ENCODE results near the gene BBS10.

The BBS10 gene

DNA sequence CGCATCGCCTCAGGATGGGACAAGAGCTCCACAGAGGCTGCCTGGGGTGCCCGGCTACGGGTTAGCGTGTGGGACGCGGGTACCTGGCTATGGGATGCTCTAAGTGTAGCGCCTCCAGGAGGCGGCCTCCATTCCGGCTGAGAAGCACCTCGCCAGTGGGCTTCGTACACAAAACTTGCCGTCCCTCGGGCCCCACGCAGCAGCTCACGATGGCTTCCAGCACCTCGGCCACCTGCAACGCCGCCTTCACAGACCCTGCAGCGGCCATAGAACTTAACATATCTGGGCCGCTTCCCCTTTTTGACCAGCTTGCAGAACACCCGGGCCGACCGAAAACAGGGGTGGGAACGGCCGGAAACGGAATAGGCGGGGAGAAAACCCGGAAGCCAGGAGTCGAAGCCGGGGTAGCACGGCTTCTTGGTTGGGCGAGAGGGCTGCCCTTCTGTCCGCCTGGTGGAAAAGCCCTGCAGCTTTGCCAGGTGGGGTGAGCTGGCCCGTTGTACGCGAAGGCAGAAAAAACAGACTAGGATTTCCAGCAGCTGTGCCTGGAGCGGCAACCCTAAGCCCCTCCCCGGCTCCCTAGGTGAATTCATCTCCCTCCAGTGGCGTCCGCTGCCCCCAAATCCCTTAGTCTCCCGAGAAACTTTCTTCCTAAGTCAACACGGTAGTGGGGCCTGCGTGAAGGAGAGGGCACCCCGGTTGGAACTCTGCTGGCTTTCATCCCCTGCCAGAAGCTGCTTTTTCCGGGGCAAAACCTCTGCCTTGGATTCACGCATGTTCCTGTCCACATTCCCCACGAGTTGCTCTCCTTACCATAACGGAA, at the start of gene BBS10:
Gene BBS10, minus strand, starts transcription at position 337 of the 823 bp plus-strand sequence. Its CDS starts 57 bp downstream, at position 280.
- Histone ChIP-seq H3K36me3 (ENCODE audit: low read depth) (peaks cover 9% of the 10 kb centered on the region), H3K27me3 (ENCODE audit: insufficient read depth, poor library complexity, severe bottlenecking) (no peaks in the 10 kb centered on the region), H3K9me3 (ENCODE audit: severe bottlenecking) (no peaks in the 10 kb centered on the region), H3K4me1 (ENCODE audit: insufficient read depth, poor library complexity, severe bottlenecking) (peaks cover 19% of the 10 kb centered on the region), H3K4me3 (ENCODE audit: severe bottlenecking) (peak within 1 kb of the TSS; percentile 58), H3K27ac (ENCODE audit: poor library complexity, severe bottlenecking) (peak within 1 kb of the TSS; percentile 63)
- peak; percentile 91 for DNase-seq (ENCODE audit: low spot score)
- ATAC-seq (ENCODE audit: low read depth) = peak; percentile 97
- TF ChIP-seq, protein P1, sequence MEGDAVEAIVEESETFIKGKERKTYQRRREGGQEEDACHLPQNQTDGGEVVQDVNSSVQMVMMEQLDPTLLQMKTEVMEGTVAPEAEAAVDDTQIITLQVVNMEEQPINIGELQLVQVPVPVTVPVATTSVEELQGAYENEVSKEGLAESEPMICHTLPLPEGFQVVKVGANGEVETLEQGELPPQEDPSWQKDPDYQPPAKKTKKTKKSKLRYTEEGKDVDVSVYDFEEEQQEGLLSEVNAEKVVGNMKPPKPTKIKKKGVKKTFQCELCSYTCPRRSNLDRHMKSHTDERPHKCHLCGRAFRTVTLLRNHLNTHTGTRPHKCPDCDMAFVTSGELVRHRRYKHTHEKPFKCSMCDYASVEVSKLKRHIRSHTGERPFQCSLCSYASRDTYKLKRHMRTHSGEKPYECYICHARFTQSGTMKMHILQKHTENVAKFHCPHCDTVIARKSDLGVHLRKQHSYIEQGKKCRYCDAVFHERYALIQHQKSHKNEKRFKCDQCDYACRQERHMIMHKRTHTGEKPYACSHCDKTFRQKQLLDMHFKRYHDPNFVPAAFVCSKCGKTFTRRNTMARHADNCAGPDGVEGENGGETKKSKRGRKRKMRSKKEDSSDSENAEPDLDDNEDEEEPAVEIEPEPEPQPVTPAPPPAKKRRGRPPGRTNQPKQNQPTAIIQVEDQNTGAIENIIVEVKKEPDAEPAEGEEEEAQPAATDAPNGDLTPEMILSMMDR (IDR thresholded peaks at IDR 0.05; ENCODE audit: poor library complexity, severe bottlenecking) = peak; percentile 34

GRCh38 chr12:76391461-76391860, 43.2 kb upstream of the BBS10 start:
- Histone ChIP-seq H3K9me3 (ENCODE audit: severe bottlenecking) (no peaks in the 10 kb centered on the region), H3K36me3 (ENCODE audit: low read depth) (peaks cover 55% of the 10 kb centered on the region), H3K27ac (ENCODE audit: poor library complexity, severe bottlenecking) (no peak overlapping the region), H3K4me1 (ENCODE audit: insufficient read depth, poor library complexity, severe bottlenecking) (no peaks in the 10 kb centered on the region), H3K4me3 (ENCODE audit: severe bottlenecking) (no peak overlapping the region), H3K27me3 (ENCODE audit: insufficient read depth, poor library complexity, severe bottlenecking) (no peaks in the 10 kb centered on the region)
- ATAC-seq (ENCODE audit: low read depth) = peak; percentile 88
- TF ChIP-seq, protein P1 (IDR thresholded peaks at IDR 0.05; ENCODE audit: poor library complexity, severe bottlenecking) = no peak
- no peak for DNase-seq (ENCODE audit: low spot score)

DNA sequence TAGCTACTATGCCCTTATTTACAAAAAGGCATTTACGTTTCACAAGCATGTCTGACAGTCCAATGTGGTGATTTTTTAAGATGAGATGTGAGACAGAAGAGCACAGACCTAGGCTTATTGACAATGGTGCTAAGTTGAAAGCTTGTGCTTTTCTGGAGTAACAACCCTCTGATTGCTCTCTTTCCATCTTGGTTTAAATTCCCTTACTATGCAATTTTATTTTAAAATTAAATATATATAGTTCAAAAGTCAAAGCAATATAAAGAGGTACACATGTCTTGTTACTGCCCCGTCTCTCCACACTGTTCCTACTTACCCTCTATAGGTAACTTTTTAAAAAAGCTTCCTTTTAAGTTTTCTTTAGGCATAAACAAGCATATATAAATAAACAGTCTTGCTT, 39.4 kb upstream of the BBS10 start:
- Histone ChIP-seq H3K36me3 (ENCODE audit: low read depth) (peaks cover 69% of the 10 kb centered on the region), H3K27ac (ENCODE audit: poor library complexity, severe bottlenecking) (no peak overlapping the region), H3K9me3 (ENCODE audit: severe bottlenecking) (no peaks in the 10 kb centered on the region), H3K4me1 (ENCODE audit: insufficient read depth, poor library complexity, severe bottlenecking) (no peaks in the 10 kb centered on the region), H3K27me3 (ENCODE audit: insufficient read depth, poor library complexity, severe bottlenecking) (no peaks in the 10 kb centered on the region), H3K4me3 (ENCODE audit: severe bottlenecking) (no peak overlapping the region)
- TF ChIP-seq, protein P1 (IDR thresholded peaks at IDR 0.05; ENCODE audit: poor library complexity, severe bottlenecking) = no peak
- DNase-seq (ENCODE audit: low spot score) = no peak
- ATAC-seq (ENCODE audit: low read depth) = no peak

DNA sequence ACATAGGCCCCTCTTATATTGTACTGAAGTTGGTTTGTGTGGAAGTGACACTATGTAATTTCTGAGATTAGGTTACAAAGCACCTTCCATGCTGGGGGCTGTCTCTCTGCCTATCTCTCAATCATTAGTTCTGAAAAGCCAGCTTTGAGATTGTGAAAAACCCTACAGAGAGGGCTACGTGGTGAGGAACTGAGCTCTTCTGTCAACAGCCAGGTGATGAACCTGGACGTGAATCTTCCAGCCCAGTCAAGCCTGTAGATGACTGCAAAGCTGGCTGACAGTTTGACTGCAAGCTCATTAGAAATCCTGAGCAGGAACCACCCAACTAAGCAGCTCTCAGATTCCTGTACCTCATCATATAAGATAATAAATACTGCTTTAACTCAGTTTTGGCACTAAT, 36.3 kb upstream of the BBS10 start:
- no peak overlapping the region for H3K27ac ChIP-seq (ENCODE audit: poor library complexity, severe bottlenecking)
- H3K4me3 ChIP-seq (ENCODE audit: severe bottlenecking) = no peak overlapping the region
- H3K4me1 ChIP-seq (ENCODE audit: insufficient read depth, poor library complexity, severe bottlenecking) = no peaks in the 10 kb centered on the region
- ATAC-seq (ENCODE audit: low read depth) (no peak), DNase-seq (ENCODE audit: low spot score) (no peak)
- H3K36me3 ChIP-seq (ENCODE audit: low read depth) = peaks cover 56% of the 10 kb centered on the region
- H3K9me3 ChIP-seq (ENCODE audit: severe bottlenecking) = no peaks in the 10 kb centered on the region
- H3K27me3 ChIP-seq (ENCODE audit: insufficient read depth, poor library complexity, severe bottlenecking) = no peaks in the 10 kb centered on the region
- TF ChIP-seq, protein P1 (IDR thresholded peaks at IDR 0.05; ENCODE audit: poor library complexity, severe bottlenecking) = no peak

- no peaks in the 10 kb centered on the region for H3K9me3 ChIP-seq (ENCODE audit: severe bottlenecking)
- DNase-seq (ENCODE audit: low spot score) (no peak), ATAC-seq (ENCODE audit: low read depth) (no peak)
- peaks cover 54% of the 10 kb centered on the region for H3K36me3 ChIP-seq (ENCODE audit: low read depth)
- TF ChIP-seq, protein P1 (IDR thresholded peaks at IDR 0.05; ENCODE audit: poor library complexity, severe bottlenecking) = no peak
- H3K27ac ChIP-seq (ENCODE audit: poor library complexity, severe bottlenecking) = no peak overlapping the region
- H3K27me3 ChIP-seq (ENCODE audit: insufficient read depth, poor library complexity, severe bottlenecking) = no peaks in the 10 kb centered on the region
- no peaks in the 10 kb centered on the region for H3K4me1 ChIP-seq (ENCODE audit: insufficient read depth, poor library complexity, severe bottlenecking)
- no peak overlapping the region for H3K4me3 ChIP-seq (ENCODE audit: severe bottlenecking)
Observed at GRCh38 chr12:76383988-76384387, 35.8 kb upstream of the BBS10 start.

Data from RWPE2 (cell line).